PC-3 (cell line): ENCODE data around the gene INPP5K.

ENCODE experiments used
- CTCF ChIP-seq: fragments of 300-600 bp; sonication (generic); conservative IDR thresholded peaks from 2 replicates; pipeline ENCODE4 v1.5.1; 2017; ENCODE audit warnings: antibody characterized with exemption, low read depth, mild to moderate bottlenecking, low read length
- EZH2 ChIP-seq: fragments of 300-600 bp; sonication (generic); IDR thresholded peaks from one replicate; pipeline ENCODE4 v1.6.1; 2017; ENCODE audit warnings: antibody characterized with exemption, mild to moderate bottlenecking, low read length; ENCODE audit not compliant: unreplicated experiment
- EZH2phosphoT487 ChIP-seq: fragments of 300-600 bp; sonication (generic); IDR thresholded peaks from 2 replicates; pipeline ENCODE4 v1.6.1; 2018; ENCODE audit warnings: mild to moderate bottlenecking, antibody characterized with exemption, low read length, borderline replicate concordance

- TF ChIP-seq CTCF (no peak; the same call in 1 of the 2 replicates), EZH2 (no peak), EZH2phosphoT487 (no peak)
These were observed 45.2 kb upstream of the INPP5K start for GRCh38 chr17:1561420-1562175.
